Ovary (tissue), 9 donors: ENCODE results near the gene DCBLD1. TPM values are rescaled to one million over a fixed set of nuclear protein-coding genes. Genes with fewer than 3 reads are reported as not detected.
"Not testable (repeated sequence)": the region's sequence is repeated elsewhere in the genome, so short reads cannot be mapped to it uniquely, and the experiment has no call there.

Experiments
- DNase-seq, 5 donors: peaks; one replicate each; pipeline ENCODE4 v3.0.0-alpha.2; 2019 to 2020
- H3K27ac ChIP-seq, 2 donors: fragments of 200-600 bp; one replicate each; pipeline versions ENCODE4 v1.5.1 to v1.8.0; 2019 to 2022
- H3K27me3 ChIP-seq: fragments of 200-600 bp; one replicate; pipeline ENCODE4 v1.8.0; 2022
- H3K36me3 ChIP-seq: fragments of 200-600 bp; sonication (generic); one replicate; pipeline ENCODE4 v1.5.1; 2019
- H3K4me1 ChIP-seq: one replicate; pipeline ENCODE4 v1.8.1; 2013; ENCODE audit warnings: mild to moderate bottlenecking, moderate library complexity; ENCODE audit not compliant: insufficient read depth
- H3K4me3 ChIP-seq: fragments of 200-600 bp; sonication (generic); one replicate; pipeline ENCODE4 v1.5.1; 2017
- H3K9me3 ChIP-seq, 2 donors: fragments of 200-600 bp in 1 of 2; sonication (generic) in 1 of 2; one replicate each; pipeline versions ENCODE4 v1.5.1 to v1.8.1; 2013 to 2019; ENCODE audit warnings: mild to moderate bottlenecking in 1 of 2, moderate library complexity in 1 of 2
- CTCF ChIP-seq, 3 donors: fragments of 450-650 bp in 2 of 3; fragments of 200-600 bp in 1 of 3; IDR thresholded peaks; one replicate each; pipeline versions ENCODE4 v1.5.1 to v1.8.0; 2016 to 2022; ENCODE audit warnings: antibody characterized with exemption in 3 of 3, mild to moderate bottlenecking in 1 of 3
- EP300 ChIP-seq: sonication (generic); formaldehyde crosslinking; IDR thresholded peaks from one replicate; pipeline ENCODE4 v1.6.1; 2017; ENCODE audit warnings: antibody characterized with exemption
- POLR2A ChIP-seq: fragments of 450-650 bp; IDR thresholded peaks from one replicate; pipeline ENCODE4 v1.6.1; 2017; ENCODE audit warnings: antibody characterized with exemption, mild to moderate bottlenecking, moderate library complexity
- WGBS, 3 donors: extraction: QIAGEN DNeasy Blood & Tissue Kit in 1 of 3; methylation state at CpG; one replicate each; pipeline versions ENCODE4 v1.1.5 to v1.1.7; 2013 to 2017; 5-methylcytosine and 5-hydroxymethylcytosine counted together
- intact Hi-C, 4 donors: fragments of 100-400 bp; cut with DNase I; formaldehyde crosslinking; loops; one replicate each; pipeline versions ENCODE4 v1.11.0 to v1.15.1; 2022 to 2023
- polyA plus RNA-seq, 2 donors: library from polyadenylated mRNA; stranded (reverse); fragments of 200-250 nt in 1 of 2; fragments of 350-450 nt in 1 of 2; fragmentation: Illumina TruSeq in 1 of 2; extraction: RNeasy Lipid Tissue Mini Kit (QIAGEN cat#74804) in 1 of 2; gene quantifications; one replicate each; pipeline ENCODE4 v1.2.3, GENCODE V29; 2013 to 2014
- total RNA-seq, 7 donors: library from RNA; depleted of rRNA in 2 of 7; stranded (reverse); fragments of >200 nt in 2 of 7; fragmentation: NEBNext Ultra II Directional in 3 of 7; extraction: Animal tissue kit (Norgen Biotek cat#: 25700) in 3 of 7; gene quantifications; one replicate each; pipeline versions ENCODE4 v1.1.0 to v1.2.4, GENCODE V29; 2016 to 2023
- donor health status: DM: no; HTN: no; CAD: no; lungs with moderate emphysema.
- donor health status: DM: no; HTN: no; CAD: no.
- donor health status: Bipolar disorder and iron deficiency.
- donor health status: DM: yes; HTN: yes; CAD: no.
- donor health status: DM: no; HTN: no; CAD: no.
- donor health status: DM: yes; HTN: yes; CAD: no.

Gene DCBLD1
- total and polyA plus RNA-seq, 9 donors, result 2.3 to 9.2 (median 3.3) TPM

GRCh38 chr6:117459204-117459944, 23.1 kb upstream of the DCBLD1 start:
- WGBS, 3 donors, result 83 to 90% (median 83%) methylated on average over 2 of the region's 2 CpGs
- intact Hi-C loops, result no loop called here
- Histone ChIP-seq H3K36me3 (no peaks in the 10 kb centered on the region), H3K4me1 (no peaks in the 10 kb centered on the region), H3K27me3 (no peaks in the 10 kb centered on the region), H3K9me3 (no peaks in the 10 kb centered on the region), H3K27ac (no peak overlapping the region), H3K4me3 (no peak overlapping the region)
- DNase-seq, result no peak
- TF ChIP-seq POLR2A (no peak), EP300 (no peak), CTCF (IDR thresholded peaks at IDR 0.05) (no peak)

GRCh38 chr6:117463762-117464665, 18.5 kb upstream of the DCBLD1 start:
- H3K4me1 ChIP-seq, result no peaks in the 10 kb centered on the region
- H3K27ac ChIP-seq, result no peak overlapping the region
- no peak for DNase-seq
- no peak for TF ChIP-seq EP300
- H3K27me3 ChIP-seq, result no peaks in the 10 kb centered on the region
- intact Hi-C loops, result no loop called here
- H3K4me3 ChIP-seq, result no peak overlapping the region
- 60 to 77% (median 62%) methylated on average over 4 of the region's 4 CpGs for WGBS, 3 donors
- no peaks in the 10 kb centered on the region for H3K9me3 ChIP-seq
- no peaks in the 10 kb centered on the region for H3K36me3 ChIP-seq

GRCh38 chr6:117464700-117465099, 17.8 kb upstream of the DCBLD1 start:
- H3K36me3 ChIP-seq, result no peaks in the 10 kb centered on the region
- no peak overlapping the region for H3K27ac ChIP-seq
- no peaks in the 10 kb centered on the region for H3K9me3 ChIP-seq
- no peak for TF ChIP-seq POLR2A
- no peak for TF ChIP-seq EP300
- no peak for TF ChIP-seq CTCF (IDR thresholded peaks at IDR 0.05)
- no peak for DNase-seq
- intact Hi-C loops, result no loop called here
- H3K4me1 ChIP-seq, result no peaks in the 10 kb centered on the region
- H3K4me3 ChIP-seq, result no peak overlapping the region
- 44 to 91% (median 68%) methylated on average over 2 of the region's 2 CpGs for WGBS, 3 donors
- H3K27me3 ChIP-seq, result no peaks in the 10 kb centered on the region

GRCh38 chr6:117465691-117466090, 16.8 kb upstream of the DCBLD1 start:
- no peak for DNase-seq
- H3K27ac ChIP-seq, result no peak overlapping the region
- no peaks in the 10 kb centered on the region for H3K4me1 ChIP-seq
- TF ChIP-seq EP300 (no peak), POLR2A (no peak), CTCF (IDR thresholded peaks at IDR 0.05) (no peak)
- WGBS, 3 donors, result 41 to 65% (median 59%) methylated on average over 1 of the region's 1 CpG
- no peaks in the 10 kb centered on the region for H3K27me3 ChIP-seq
- no peaks in the 10 kb centered on the region for H3K36me3 ChIP-seq
- intact Hi-C loops, result no loop called here
- no peak overlapping the region for H3K4me3 ChIP-seq
- no peaks in the 10 kb centered on the region for H3K9me3 ChIP-seq

GRCh38 chr6:117467876-117468275, 14.6 kb upstream of the DCBLD1 start:
- Histone ChIP-seq H3K9me3 (no peaks in the 10 kb centered on the region), H3K27me3 (no peaks in the 10 kb centered on the region), H3K4me3 (no peak overlapping the region), H3K27ac (no peak overlapping the region), H3K36me3 (no peaks in the 10 kb centered on the region), H3K4me1 (no peaks in the 10 kb centered on the region)
- WGBS, 3 donors, result 81 to 85% (median 81%) methylated on average over 4 of the region's 4 CpGs
- TF ChIP-seq POLR2A (no peak), CTCF (IDR thresholded peaks at IDR 0.05) (no peak), EP300 (no peak)
- intact Hi-C loops, result no loop called here
- DNase-seq, result no peak

- H3K4me3 ChIP-seq, intact Hi-C loops, H3K4me1 ChIP-seq, H3K36me3 ChIP-seq, H3K9me3 ChIP-seq, H3K27me3 ChIP-seq, DNase-seq, H3K27ac ChIP-seq: not testable (repeated sequence)
- WGBS, 3 donors, result 81 to 88% (median 85%) methylated on average over 4 of the region's 4 CpGs
Measured at GRCh38 chr6:117468527-117468926, 13.9 kb upstream of the DCBLD1 start.
